Measurements from ENCODE around the gene TNIP1.

TNIP1 gene, protein sequence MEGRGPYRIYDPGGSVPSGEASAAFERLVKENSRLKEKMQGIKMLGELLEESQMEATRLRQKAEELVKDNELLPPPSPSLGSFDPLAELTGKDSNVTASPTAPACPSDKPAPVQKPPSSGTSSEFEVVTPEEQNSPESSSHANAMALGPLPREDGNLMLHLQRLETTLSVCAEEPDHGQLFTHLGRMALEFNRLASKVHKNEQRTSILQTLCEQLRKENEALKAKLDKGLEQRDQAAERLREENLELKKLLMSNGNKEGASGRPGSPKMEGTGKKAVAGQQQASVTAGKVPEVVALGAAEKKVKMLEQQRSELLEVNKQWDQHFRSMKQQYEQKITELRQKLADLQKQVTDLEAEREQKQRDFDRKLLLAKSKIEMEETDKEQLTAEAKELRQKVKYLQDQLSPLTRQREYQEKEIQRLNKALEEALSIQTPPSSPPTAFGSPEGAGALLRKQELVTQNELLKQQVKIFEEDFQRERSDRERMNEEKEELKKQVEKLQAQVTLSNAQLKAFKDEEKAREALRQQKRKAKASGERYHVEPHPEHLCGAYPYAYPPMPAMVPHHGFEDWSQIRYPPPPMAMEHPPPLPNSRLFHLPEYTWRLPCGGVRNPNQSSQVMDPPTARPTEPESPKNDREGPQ

DNA sequence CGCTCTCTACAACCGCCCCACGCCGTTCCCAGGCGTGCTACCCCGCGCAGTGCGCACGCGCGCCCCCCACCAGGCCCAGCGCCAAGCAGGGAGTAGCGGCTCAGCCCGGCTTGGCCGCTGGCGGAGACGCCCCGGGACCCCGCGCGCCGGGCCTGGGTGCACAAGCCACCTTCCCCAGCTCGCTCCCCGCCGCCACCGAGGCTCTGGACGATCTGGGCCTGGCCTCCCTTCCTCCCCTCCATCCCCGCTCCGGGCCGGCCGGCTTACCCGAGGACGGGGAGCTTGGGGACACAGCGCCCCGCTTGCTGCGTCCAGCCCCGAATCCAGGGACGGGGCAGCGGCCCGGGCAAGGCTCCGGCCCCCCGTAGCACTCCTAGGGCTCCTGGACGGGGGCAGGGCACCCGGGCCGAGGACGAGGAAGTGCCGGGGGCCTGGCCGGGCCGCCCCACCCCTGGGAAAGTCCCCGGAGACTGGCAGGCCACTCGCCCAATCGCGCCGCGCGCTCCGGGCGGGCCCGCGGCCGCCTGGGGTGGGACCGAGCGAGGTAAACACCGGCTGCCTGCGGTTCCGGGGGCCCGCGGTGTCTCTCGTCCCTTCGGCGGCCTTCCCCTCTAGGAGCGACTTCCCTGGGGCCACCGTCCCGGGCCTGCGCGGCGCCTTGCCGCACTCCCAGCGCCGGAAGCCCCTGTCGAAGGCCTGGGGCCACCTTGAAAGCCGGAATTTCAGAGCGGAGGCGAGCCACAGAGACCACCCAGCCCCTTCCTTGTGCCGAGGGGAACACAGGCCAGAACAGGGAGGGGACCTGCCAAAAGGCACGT is at the start of gene TNIP1:
Gene TNIP1, minus strand, starts transcription at position 422 of the 818 bp plus-strand sequence. CDS start 15,939 bp downstream, outside the sequence.
- peak; percentile 39 for DNase-seq

DNA sequence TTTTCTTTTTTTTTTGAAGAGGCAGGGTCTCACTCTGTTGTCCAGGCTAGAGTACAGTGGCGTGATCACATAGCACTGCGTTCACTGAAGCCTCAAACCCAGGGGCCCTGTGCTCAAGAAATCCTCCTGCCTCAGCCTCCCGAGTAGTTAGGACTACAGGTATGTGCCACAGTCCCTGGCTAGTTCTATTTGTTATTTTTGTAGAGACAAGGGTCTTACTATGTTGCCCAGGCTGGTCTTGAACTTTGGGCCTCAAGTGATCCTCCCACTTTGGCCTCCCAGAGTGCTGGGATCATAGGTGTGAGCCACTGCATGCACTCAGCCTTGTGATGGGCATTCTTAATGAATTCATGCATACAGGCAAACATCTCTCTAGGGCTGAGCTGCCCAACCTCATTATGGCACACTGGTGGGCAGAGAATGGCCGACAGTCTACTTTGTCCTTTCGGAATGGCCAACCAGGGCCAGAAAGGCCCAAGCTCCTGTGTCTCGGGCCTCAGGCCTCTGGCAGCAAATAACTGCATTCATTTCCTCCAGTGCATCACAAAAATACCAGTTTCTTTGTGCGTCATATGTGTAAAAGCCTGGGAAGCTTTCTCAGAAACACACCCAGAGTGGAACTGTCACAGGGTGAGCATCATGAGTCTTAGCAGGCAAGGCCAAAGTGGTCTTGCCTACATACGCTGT is 49.5 kb upstream of the TNIP1 start:
- DNase-seq, result no peak

DNA sequence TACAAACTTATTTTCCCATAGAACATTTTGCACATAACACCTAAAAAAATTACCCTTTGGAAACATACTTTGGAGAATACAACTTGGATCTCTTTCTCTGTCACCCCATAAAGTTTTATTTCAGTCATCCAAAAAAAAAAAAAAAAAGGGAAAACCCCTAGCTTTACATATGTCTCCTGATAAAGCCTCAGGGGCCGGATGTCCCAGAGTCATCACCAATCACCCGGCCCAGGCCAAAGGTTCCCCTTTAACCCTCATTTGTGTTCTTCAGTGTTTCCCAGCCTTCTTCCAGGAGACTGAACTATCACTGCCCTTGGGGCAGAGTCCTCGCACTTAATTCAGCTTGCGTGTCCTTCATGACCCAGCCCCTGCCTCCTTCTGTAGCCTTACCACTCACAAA is 48.0 kb upstream of the TNIP1 start:
- no peak for DNase-seq

DNA sequence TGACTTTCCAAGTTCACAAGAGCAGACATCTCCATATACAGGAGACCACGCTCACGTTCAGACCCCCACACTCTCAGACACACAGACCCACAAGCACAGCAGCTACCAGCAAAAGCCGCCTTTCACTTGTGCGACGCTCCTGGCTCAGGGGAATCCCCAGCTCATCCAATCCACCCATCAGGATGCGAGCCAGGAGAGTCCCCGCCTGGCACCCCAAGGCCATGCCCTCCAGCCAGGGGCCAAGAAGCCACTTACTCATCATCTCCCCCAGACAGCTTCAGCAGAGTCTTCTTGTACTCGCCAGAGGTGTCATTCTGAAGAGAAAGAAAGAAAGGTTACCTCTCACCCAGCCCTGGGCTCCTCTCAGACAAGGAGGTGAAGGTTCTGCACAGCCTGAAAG is 47.1 kb upstream of the TNIP1 start:
- no peak for DNase-seq

DNA sequence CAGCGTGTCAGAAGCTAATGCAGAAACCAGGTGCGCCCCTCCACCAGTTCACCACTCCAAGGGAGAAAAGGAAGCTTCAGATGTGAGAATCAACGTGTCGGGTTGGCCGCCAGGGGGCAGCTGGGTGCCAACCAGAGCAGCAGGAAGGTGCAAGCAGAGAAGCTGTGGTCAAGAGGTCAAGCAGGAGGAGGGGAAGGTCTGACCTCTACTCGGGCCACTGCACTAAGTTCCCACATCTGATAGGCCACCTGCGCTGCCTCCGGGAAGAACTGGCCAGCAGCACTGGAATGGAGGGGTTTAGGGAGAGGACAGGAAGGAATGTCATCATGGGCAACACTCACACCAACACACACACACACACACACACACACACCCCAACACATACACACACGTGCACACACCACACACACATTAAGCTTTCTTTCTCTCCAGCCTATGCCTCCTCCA is 45.4 kb upstream of the TNIP1 start:
- no peak for DNase-seq

DNA sequence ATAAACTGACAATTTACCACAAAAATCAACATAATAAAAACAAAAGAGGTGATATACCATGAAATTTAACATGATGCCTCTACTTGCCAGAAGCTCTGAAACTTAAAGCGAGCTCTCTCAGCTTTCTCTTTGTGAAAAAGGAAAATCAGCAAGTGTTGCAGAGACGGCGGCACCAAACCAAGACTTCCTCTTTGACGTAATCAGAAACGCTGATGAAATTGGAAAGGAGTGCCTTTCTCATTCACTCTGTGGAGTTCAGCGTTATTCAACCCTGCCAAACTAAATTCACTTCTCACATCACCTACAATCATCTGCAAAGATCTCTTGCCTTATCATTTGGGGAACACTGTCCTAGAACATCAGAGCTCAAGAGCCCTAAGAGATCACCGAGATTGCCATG is 44.6 kb upstream of the TNIP1 start:
- DNase-seq, result no peak

DNA sequence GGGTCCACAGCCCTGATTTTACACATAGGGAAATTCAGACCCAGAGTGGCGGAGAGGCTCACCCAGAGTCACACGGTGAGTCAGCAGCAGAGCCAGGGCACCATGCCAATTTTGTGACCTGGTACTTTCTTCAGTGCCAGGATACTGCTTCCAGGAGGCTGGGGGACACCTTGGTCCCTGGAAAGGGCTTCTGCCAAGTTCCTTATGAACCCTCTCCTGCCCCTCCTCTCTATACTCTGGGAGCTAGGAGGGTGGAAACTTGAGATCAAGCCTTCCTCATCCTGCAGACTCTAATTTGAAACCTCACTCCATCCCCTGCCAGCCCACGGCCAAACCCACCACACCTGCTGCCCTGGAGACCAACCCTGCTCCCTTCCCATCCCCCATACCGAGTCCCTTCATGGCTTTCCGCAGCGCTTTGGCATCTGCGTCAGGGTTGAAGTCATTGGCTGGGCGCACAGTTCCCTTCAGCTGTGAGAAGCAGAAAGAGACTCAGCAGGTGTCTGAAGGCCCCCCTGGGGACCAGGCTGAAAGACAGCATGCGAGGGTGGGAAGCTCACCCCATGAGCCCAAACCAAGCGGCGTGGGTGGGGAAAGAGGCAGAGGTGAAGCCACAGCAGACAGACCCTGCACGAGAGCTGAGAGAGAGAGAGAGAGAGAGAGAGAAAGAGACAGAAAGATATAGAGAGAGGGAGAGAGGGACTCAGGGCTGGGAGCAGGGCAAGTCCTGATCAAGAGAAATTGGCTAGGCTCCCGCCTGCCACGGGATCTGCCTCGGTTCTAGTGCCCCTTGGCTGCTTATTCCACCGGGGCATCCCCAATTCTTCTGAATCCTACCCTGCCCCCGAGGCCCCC is 43.3 kb upstream of the TNIP1 start:
- no peak for DNase-seq

DNA sequence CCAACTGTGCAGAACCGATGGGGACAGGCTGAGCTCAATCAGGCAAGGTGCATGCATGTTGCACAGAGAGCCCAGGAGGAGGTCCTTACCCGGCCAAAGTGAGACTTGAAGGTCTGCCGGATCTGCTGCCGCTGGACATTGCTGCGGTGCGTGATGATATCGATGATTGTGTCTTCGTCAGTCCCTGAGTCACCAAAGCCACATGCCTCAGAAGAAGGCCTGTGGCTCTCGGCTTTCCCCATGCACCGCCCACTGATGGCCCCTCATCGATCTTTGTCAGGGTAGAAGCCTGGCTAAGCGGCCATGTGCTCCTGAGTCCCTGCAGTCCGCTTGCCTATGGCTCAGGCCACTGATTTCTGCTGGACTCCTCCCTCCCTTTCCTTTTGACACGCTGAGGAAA is 42.0 kb upstream of the TNIP1 start:
- no peak for DNase-seq

DNA sequence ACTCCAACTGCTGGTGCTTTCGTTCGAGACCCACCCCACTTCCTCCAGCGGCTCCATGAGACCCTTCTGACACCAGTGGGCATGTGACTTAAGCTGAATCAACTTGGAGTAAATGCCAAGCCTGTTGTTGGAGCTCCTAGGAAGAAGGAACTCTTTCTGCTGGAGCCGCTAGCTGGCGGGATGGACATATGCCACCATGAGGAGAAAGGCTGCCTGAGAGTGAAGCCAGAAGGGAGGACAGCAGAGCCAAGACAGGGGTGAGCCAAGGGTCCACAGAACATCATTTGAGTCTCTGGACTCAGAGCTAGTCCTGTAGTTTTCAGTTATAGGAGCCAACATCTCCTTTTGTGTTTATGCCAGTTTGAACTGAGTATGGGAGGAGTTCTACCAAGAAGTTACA is 40.8 kb upstream of the TNIP1 start:
- no peak for DNase-seq

DNA sequence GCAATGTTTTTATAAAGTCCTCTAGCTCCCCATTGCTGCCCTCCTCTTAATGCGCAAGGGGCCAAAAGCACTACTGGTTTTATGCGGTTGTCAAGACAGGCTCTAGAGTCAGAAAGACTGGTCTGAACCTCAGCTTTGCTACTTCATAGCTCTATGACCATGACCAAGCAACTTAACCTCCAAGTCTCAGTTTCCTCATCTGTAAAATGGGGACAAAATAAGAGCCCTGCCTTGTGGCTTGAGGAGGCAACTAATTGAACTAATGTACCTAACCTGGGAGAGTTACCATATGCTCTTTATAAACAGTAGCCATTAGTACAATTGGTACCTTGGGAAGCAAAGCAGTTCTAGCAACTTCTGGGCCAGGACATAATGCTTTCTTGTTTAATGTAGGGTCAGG is 40.3 kb upstream of the TNIP1 start:
- DNase-seq, result no peak

DNA sequence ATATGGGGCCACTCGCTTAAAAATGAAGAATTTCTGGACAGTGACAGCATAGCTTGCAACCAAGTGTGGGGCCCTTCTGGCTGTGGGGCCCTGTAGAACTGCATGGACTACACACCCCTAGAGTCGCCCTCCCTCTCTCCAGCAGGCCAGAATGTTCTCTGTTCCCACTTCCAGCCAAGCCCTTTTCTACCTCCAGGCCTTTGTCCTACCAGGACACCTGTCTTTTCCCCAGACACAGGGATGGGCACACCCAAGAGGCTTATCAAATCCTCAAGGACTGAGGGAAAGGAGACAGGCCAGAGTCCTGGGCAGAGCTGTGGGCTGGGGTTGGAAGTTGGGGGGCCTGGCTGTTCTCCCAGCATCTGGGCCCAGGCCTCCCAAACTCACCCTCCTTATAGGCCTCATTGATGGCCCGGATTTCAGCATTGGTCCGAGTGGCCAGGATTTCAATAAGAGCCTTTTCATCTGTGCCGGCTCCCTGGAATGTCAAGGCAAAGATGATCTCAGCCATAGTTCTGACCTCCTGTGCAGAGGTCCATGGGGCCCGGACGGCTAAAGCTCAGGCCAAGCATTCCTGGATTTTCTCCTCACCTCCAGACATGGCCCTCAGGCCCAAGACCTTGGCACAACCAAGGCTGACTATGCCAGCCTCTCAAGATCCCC is 38.2 kb upstream of the TNIP1 start:
- DNase-seq, result no peak

DNA sequence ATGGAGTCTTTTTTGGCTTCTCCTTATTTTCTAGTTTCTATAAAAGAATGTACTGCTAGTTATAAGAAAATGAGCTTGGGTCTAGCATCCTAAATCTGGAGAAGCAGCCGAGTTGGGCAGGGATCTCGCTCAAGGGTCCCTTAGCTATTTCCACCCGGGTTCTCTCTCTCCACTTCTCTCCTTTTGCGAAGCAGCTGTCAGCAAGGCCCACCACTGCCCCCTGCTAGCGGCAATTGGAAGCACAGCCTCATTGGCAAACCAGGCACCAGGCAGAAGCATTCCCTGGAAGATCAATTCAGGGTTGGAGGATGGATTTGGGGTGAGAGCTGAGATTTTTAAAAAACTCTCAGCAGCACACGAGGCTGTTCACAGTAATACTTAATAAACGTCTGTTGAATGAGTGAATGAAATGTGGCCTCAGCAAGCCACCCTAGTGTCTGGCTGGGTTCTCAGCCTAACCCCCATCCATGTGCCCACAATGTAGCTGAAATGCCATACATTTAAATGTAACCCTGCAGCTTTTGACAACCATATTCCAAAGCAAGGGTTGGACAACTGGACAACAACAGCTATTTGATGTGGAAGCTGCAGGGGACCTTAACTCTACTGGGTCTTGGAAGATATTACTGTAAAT is 34.6 kb upstream of the TNIP1 start:
- DNase-seq, result no peak

DNA sequence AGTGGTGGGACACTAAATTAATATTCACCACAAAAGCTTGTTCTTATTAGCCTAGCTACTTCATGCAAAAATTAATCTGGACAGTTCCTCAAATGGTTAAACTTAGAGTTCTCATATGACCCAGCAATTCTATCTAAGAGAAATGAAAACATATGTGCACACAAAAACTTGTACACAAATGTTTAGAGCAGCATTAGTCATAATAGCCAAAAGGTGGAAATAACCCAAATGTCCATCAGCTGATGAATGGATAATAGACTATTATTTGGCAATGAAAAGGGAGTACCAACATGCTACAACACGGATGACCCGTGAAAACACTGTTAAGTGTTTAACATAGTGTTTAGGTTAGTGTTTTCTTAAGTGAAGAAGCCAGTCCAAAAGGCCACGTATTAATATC is 32.8 kb upstream of the TNIP1 start:
- DNase-seq, result no peak

DNA sequence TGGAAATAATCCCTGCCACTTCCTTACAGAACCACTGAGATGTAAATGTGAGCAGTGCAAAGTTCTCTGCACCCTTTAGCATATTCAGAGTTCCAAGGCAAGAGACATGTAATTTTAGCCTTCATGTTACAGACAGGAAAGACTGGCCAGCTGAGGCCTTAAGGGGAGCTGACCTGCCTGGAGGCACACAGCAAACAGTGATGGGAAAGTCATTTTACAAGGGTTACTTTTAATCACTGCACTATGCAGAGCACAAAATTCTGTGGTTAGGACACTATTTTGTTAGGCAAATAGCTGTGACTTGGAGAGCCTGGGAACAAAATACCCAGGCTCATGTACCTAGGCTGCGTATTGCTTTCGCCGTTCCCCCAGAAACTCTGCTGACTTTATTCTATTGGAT is 30.2 kb upstream of the TNIP1 start:
- no peak for DNase-seq

DNA sequence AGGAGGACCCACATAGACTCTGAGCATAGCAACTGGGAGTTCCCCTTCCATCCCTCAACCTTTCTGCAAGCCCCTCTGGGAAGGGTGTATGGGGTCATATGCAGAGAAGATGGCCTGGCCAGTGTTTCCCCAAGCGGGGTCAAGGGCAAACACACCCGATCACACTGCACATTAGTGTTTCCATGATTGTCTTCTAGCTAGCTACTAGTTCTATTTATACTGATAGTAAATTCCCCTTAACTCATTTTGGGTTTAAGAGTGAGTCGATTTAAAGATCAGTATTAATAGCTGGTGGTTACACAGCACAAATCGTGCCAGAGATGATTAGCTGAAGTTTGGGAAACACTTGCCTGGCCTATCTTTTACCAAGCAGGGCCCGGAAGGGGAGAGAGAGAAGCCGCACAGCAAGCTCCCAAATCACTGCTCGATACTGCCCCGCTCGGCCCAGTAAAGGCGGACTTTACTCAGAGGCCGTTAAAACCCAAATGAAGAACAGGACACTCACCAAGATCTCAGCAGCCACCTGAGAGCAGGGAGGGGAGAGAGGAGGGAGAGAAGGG is 29.4 kb upstream of the TNIP1 start:
- DNase-seq, result no peak

DNA sequence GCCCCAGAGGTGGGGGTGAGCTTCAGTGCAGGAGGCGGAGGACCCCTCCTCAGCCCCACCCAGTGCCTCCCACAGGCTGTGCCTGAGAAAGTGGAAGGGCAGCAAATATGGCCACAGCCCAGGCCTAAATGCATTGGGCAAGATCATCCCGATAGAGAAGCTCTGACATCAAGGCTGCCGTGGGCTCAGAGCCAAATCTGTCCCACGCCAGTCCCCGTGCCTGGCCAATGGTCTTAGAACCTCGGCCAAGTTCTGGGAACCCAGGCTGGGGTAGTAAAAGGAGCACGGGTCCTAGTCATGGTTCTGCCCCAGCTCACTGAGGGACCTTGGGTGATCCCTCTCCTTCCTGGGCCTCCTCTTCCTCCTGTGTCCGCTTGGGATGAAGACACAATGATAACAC is 27.7 kb upstream of the TNIP1 start:
- no peak for DNase-seq

DNA sequence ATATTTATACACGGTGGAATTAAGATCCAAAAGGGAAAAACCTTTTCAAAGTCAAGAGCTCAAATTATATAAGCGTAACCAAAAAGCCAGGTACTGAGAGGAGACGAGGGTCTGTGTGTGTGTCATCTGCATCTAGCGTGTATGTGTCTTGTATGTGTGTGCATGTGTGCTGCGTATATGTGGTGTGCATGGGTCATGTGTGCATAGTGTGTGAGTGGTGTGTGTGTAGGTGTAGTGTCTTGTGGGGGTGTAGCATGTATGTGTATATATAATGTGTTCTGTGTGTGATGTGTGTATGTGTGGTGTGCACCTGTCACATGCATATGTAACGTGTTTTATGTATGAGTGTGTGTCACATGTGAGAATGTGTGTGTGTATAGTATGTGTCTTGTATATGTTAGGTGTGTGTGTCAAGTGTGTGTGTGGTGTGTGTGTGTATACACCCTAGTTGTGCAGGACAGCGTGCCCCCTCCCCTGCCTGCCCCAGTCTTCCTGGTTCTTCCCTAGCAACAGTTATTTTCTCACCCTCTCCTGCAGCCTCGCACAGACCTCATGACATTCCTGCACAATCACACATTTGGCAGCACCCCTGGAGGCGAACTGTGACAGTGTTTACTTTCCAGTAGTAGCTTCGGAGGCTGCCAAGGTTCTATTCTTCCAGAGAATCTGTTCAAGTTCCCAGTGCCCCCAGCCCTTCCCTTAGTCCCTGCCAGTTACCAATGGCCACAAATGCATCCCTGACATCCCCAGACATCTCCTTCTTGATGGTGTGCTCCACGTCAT is 27.1 kb upstream of the TNIP1 start:
- no peak for DNase-seq

DNA sequence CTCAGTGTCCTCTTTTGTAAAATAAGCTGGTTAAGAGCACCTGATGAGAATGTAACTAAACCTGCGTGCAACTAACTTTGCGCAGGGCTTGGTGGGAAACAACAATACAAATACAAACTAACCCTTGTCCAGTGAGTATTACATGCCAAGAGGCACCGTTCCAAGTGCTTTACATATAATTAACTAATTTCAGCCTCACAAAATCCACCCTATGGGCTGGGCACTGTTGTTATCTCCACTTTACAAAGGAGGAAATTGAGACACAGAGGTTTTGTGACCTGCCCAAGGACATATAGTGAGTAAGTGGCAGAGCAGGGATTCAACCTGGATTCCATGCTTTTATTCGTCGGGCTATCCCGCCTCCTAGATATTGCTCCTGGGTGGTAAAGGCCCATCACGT is 26.2 kb upstream of the TNIP1 start:
- no peak for DNase-seq

DNA sequence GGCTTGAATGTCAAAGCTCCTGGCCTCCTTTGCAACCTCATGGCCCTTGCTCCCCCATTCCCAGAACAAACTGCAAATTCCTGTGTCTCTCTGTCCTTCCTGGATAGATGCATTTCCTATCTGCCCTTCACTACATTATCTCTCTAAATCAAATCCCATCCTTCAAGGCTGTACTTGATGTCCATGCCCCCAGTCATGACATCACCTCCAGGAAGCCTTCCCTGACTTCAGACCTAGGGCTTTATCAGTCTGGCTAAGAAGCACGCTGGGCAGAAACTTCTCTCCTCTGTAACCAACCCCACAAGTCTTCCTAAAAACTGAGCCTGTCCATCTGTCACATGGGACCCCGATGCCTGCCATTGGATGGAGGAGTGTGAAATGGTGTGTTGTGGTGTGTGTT is 25.7 kb upstream of the TNIP1 start:
- no peak for DNase-seq

DNA sequence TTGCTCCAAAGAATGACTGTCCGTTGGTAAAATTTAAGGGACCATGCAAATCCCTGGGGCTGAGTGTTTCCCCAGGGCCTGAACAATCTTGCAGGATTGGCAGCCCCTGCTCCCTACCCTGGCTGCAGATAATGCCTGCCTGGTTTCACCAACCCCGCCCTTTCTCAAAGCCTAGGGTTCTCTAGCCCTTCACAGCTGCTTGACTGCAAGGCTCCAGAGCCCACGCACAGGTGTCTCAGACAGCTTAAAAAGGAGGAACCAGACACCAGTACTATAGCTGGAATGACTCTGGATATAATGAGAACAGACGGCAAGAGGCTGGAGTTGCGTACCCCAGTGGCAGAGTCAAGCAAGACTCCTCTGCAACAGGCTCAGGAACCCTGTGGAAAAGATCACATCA is 25.2 kb upstream of the TNIP1 start:
- no peak for DNase-seq
